Activated CD4-positive, alpha-beta T cell treated with anti-CD3 and anti-CD28 coated beads for 24 hours (primary cell): ENCODE measurements around the gene WDR76.
"Not testable (repeated sequence)": the region's sequence is repeated elsewhere in the genome, so short reads cannot be mapped to it uniquely, and the experiment has no call there.

Source experiments
- DNase-seq, 2 donors: peaks; one replicate each; pipeline ENCODE4 v3.0.0-alpha.2; 2020; ENCODE audit warnings: low read depth in 2 of 2

WDR76 gene

GRCh38 chr15:43821505-43821904, 5.3 kb upstream of the WDR76 start:
- no peak for DNase-seq

- peak; percentile 85 to 86 for DNase-seq
These were observed 2.2 kb upstream of the WDR76 start, which contains the start of gene MFAP1 for GRCh38 chr15:43824302-43825246. Gene MFAP1 (minus strand): TSS chr15:43824690. CDS start chr15:43824569, 121 bp downstream.

DNA sequence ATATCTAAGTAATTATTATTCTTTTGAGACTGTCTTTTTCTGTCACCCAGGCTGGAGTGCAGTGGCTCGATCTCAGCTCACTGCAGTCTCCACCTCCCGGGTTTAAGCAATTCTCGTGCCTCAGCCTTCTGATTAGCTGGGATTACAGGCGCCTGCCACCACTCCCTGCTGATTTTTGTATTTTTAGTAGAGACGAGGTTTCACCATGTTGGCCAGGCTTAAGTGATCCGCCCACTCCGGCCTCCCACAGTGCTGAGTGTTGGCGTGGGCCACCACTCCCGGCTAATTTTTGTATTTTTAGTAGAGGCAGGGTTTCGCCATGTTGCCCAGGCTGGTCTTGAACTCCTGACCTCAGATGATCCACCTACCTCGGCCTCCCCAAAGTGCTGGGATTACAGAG, 1.5 kb upstream of the WDR76 start:
- DNase-seq: not testable (repeated sequence)

- DNase-seq: no peak
These were observed 734 bp upstream of the WDR76 start for GRCh38 chr15:43826029-43826507.

DNA sequence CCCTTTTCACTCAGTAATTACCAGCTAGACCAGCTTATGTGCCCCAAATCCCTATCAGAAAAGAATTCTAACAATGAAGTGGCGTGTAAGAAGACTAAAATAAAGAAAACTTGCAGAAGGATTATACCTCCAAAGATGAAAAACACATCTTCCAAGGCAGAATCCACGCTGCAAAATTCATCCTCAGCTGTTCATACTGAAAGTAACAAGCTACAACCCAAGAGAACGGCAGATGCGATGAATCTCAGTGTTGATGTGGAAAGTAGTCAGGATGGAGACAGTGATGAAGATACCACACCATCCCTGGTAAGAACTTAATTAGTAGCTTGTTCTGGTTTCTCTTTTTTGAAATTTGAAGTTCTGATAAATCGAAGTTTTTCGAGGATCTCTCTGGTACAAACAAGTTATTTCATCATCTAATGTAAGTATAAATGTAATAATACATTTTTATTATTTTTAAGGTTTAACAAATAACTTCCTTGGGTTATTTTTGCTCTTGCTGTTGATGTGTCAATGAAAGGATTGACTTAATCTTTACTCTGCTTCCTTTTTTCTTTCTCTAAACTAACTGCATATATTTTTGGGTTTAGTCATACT, 1.4 kb downstream of the WDR76 start:
- peak in 1 of 2 donors; percentile 14 for DNase-seq

- DNase-seq: not testable (repeated sequence)
These were observed 3.2 kb downstream of the WDR76 start for GRCh38 chr15:43829951-43830540.

DNA sequence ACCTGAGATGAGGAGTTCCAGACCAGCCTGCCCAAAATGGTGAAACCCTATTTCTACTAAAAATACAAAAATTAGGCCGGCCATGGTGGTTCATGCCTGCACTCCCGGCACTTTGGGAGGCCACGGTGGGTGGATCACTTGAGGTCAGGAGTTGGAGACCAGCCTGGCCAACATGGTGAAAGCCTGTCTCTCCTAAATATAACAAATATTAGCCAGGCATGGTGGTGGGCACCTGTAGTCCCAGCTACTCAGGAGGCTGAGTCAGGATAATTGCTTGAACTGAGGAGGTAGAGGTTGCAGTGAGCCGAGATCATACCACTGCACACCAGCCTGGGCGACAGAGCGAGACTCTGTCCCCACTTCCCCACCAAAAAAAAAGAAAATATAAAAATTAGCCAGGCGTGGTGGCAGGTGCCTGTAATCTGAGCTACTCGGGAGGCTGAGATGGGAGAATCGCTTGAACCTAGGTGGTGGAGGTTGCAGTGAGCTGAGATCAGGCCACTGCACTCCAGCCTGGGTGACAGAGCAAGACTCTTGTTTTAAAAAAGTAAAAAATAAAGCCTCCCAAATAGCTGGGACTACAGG, 4.0 kb downstream of the WDR76 start:
- DNase-seq: not testable (repeated sequence)

- not testable (repeated sequence) for DNase-seq
These were observed 4.8 kb downstream of the WDR76 start for GRCh38 chr15:43831519-43832052.

GRCh38 chr15:43832485-43832884, 5.7 kb downstream of the WDR76 start:
- not testable (repeated sequence) for DNase-seq

DNA sequence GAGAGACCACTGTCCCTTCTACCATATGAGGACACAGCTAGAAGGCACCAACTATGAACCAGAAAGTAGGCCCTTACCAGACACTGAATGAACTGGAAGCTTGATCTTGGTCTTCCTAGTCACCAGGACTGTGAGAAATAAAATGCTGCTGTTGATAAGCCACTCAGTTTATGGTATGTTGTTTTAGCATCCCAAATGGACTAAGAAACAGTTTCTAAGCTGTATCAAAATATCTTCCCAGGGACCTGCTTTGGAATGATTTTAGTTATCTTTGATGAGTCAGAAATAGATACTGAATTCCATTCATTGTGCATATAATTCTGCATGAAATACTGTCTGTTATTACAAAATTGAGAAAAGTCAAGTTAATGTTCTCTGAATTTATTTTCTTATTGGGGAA, 18.6 kb downstream of the WDR76 start:
- DNase-seq: no peak

DNA sequence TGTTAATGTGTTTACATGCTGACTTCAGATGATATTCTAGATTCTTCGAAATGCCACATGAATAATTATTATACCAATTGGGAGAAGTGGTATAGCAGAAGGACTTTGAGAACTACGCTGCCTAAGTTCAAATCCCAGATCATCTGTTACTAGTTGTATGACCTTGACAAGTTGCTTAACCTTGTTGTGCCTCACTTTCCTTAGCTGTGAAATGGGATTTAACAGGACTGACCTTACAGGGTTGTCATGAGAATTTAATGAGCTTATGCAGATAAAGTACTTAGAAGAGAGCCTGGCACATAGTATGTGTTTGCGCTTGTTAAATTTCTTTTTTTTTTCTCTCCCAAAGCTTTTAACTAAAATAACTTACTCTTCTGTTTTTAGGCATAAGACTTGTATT, 24.4 kb downstream of the WDR76 start:
- DNase-seq: no peak

GRCh38 chr15:43852607-43853006, 25.8 kb downstream of the WDR76 start:
- no peak for DNase-seq

GRCh38 chr15:43854801-43855200, 28.0 kb downstream of the WDR76 start:
- DNase-seq: no peak

DNA sequence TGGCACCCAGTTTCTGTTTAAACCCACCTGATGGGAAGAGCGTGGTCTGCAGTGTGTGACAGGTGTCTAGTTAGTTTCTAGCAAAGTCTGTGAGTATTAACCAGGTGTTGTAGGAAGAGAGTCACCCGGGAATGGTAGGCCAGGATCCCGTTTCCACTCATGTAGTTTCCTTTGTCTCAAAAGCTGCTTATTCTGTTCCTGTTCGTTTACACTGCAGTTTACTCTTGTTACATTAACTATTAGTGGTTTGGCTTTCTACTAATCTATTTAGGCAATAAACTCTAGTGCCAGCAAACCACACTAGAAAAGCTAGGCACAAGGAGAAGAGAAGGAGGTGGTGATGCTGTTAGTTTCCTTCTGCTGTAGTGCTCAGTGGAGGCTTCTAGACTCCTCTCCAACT, 32.7 kb downstream of the WDR76 start:
- DNase-seq: no peak

- not testable (repeated sequence) for DNase-seq
These were observed 39.8 kb downstream of the WDR76 start for GRCh38 chr15:43866636-43867035.

GRCh38 chr15:43867096-43867495, 40.3 kb downstream of the WDR76 start:
- DNase-seq: no peak

DNA sequence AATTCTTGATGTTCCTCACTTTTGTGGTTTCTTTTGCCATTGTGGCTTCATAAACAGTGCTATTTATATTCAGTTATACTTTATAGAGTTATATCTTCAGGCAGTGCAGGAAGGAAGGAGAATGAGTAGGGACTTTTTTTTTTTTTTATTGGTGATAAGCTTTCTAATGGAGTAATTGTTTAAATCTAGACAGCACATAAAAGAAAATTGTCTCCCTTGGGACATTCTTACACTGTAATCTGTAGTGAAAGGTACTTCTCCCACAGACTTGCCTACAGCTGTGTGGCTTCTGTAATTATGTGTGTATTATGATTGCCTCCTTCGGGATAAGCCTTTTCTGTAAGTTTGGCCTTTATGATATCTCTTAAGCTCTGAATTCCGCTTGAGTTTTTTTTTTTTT, 41.6 kb downstream of the WDR76 start:
- no peak for DNase-seq

- DNase-seq: no peak
These were observed 45.0 kb downstream of the WDR76 start for GRCh38 chr15:43871835-43872234.

DNA sequence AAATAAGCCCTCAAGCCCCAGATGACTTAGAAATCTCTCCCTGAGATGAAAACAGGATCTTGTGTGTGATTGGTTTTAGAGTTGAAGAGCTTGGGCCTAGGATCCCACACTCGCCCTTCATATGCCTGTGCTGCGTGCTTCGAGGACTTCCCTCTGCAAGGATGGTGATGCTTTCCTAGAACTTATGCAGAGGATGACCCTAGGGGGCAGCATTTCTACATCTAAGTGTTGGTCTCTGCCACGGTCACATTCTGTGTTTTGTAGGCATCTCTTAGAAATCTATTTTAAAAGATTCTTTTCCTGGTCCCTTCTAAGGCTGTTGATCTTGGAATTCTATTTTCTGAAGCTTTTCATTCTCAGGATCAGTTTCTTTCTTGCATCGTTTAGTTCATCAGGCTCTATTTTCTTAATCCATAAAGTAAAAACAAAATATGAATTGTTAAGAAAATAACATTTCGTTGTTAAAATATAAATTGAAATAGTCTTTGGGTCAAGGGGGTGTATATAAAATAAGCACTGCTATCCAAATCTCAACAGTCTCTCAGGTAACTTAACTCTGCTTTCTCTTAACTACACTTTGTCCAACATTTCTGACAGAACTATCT, 45.7 kb downstream of the WDR76 start:
- DNase-seq: no peak

- no peak for DNase-seq
These were observed 46.8 kb downstream of the WDR76 start for GRCh38 chr15:43873651-43874050.

DNA sequence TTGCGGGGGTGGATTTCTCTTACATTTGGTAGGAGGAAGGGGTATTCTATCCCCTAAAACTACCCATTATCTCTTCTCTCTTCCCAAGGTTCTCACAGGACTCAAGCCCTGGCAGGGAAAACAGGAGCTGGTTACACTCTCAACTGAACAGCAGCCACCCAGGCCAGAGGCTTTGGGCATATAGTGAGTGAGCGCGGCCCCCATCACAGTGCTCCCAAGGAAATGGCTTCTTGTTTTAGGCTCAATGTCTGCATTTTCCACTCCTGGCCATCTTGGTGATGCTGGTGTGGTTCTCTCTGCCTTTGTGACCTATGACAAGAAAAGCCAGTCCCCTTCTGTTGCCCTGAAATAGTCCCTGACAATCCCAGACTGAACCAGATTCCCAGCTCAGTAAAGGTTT, 50.1 kb downstream of the WDR76 start:
- no peak for DNase-seq
